DOHH2 (cell line): ENCODE results near the gene CNTN1.

Experiments used
- H3F3A ChIP-seq: fragments of 200-600 bp; sonication (generic), shearing (Covaris generic); 2 replicates; pipeline ENCODE4 v1.6.0; 2016; ENCODE audit warnings: antibody characterized with exemption, mild to moderate bottlenecking; ENCODE audit not compliant: control insufficient read depth, insufficient read depth
- H3K27ac ChIP-seq: fragments of 200-600 bp; sonication (generic); 2 replicates; pipeline ENCODE4 v1.5.1; 2014; ENCODE audit warnings: low read depth, mild to moderate bottlenecking, low read length, moderate library complexity
- H3K27me3 ChIP-seq: fragments of 200-600 bp; sonication (generic); 2 replicates; pipeline ENCODE4 v1.6.1; 2014; ENCODE audit warnings: mild to moderate bottlenecking, low read length, mixed read lengths; ENCODE audit not compliant: control insufficient read depth
- H3K36me3 ChIP-seq: fragments of 200-600 bp; sonication (generic); 2 replicates; pipeline ENCODE4 v1.6.1; 2014; ENCODE audit warnings: mild to moderate bottlenecking, low read length, moderate library complexity, mixed read lengths; ENCODE audit not compliant: control insufficient read depth
- H3K4me1 ChIP-seq: fragments of 200-600 bp; sonication (generic); 2 replicates; pipeline ENCODE4 v1.6.1; 2014; ENCODE audit warnings: mild to moderate bottlenecking, low read length, mixed read lengths; ENCODE audit not compliant: control insufficient read depth
- H3K4me2 ChIP-seq: fragments of 200-600 bp; sonication (generic); 2 replicates; pipeline ENCODE4 v1.6.0; 2014; ENCODE audit warnings: mild to moderate bottlenecking, low read length, moderate library complexity
- H3K4me3 ChIP-seq: fragments of 200-600 bp; sonication (generic); 2 replicates; pipeline ENCODE4 v1.5.1; 2014; ENCODE audit warnings: mild to moderate bottlenecking, low read length, mixed read lengths
- H3K79me2 ChIP-seq: fragments of 200-600 bp; sonication (generic); 2 replicates; pipeline ENCODE4 v1.6.1; 2014; ENCODE audit warnings: mild to moderate bottlenecking, low read length, mixed read lengths; ENCODE audit not compliant: control insufficient read depth
- H3K9me2 ChIP-seq: fragments of 200-600 bp; sonication (generic); replicated peaks from 2 replicates; pipeline ENCODE4 v1.6.1; 2014; ENCODE audit warnings: mild to moderate bottlenecking, low read length, mixed read lengths; ENCODE audit not compliant: control insufficient read depth
- H3K9me3 ChIP-seq: fragments of 200-600 bp; sonication (generic); 2 replicates; pipeline ENCODE4 v1.6.1; 2014; ENCODE audit warnings: antibody characterized with exemption, low read length, mixed read lengths; ENCODE audit not compliant: control insufficient read depth, insufficient read depth
- H4K20me1 ChIP-seq: fragments of 200-600 bp; sonication (generic); 2 replicates; pipeline ENCODE4 v1.6.0; 2014; ENCODE audit warnings: low read depth, mild to moderate bottlenecking, antibody characterized with exemption, low read length, moderate library complexity; ENCODE audit not compliant: control insufficient read depth, insufficient read depth
- CTCF ChIP-seq: fragments of 200-600 bp; sonication (generic); IDR thresholded peaks from one replicate; pipeline ENCODE4 v1.5.1; 2014; ENCODE audit warnings: antibody characterized with exemption, mild to moderate bottlenecking, low read depth, low read length; ENCODE audit not compliant: poor library complexity, severe bottlenecking
- EZH2phosphoT487 ChIP-seq: fragments of 200-600 bp; sonication (generic); IDR thresholded peaks from 2 replicates; pipeline ENCODE4 v1.6.1; 2017; ENCODE audit warnings: borderline replicate concordance, mild to moderate bottlenecking, antibody characterized with exemption, low read length, moderate library complexity, mixed read lengths

Gene CNTN1

GRCh38 chr12:40801082-40801481 is 108.8 kb downstream of the CNTN1 start:
- H3K79me2 ChIP-seq = no peaks in the 10 kb centered on the region
- no peak overlapping the region for H3K4me2 ChIP-seq
- no peak overlapping the region for H3K4me3 ChIP-seq
- H3F3A ChIP-seq = no peaks in the 10 kb centered on the region
- H4K20me1 ChIP-seq = no peaks in the 10 kb centered on the region
- no peaks in the 10 kb centered on the region for H3K9me3 ChIP-seq
- no peak overlapping the region for H3K27ac ChIP-seq
- no peaks in the 10 kb centered on the region for H3K4me1 ChIP-seq
- H3K27me3 ChIP-seq = no peaks in the 10 kb centered on the region
- H3K9me2 ChIP-seq = no peaks in the 10 kb centered on the region
- TF ChIP-seq CTCF = no peak
- no peak for TF ChIP-seq EZH2phosphoT487
- H3K36me3 ChIP-seq = no peaks in the 10 kb centered on the region

GRCh38 chr12:40801861-40802260 is 109.6 kb downstream of the CNTN1 start:
- no peaks in the 10 kb centered on the region for H3F3A ChIP-seq
- no peaks in the 10 kb centered on the region for H3K27me3 ChIP-seq
- H3K4me1 ChIP-seq = no peaks in the 10 kb centered on the region
- no peaks in the 10 kb centered on the region for H3K36me3 ChIP-seq
- no peaks in the 10 kb centered on the region for H3K9me3 ChIP-seq
- no peaks in the 10 kb centered on the region for H3K79me2 ChIP-seq
- no peak overlapping the region for H3K27ac ChIP-seq
- no peaks in the 10 kb centered on the region for H4K20me1 ChIP-seq
- H3K4me3 ChIP-seq = no peak overlapping the region
- no peaks in the 10 kb centered on the region for H3K9me2 ChIP-seq
- no peak overlapping the region for H3K4me2 ChIP-seq
- no peak for TF ChIP-seq CTCF
- no peak for TF ChIP-seq EZH2phosphoT487

GRCh38 chr12:40802656-40803055 is 110.4 kb downstream of the CNTN1 start:
- H3K79me2 ChIP-seq = no peaks in the 10 kb centered on the region
- H3K27me3 ChIP-seq = no peaks in the 10 kb centered on the region
- H3K9me3 ChIP-seq = no peaks in the 10 kb centered on the region
- no peaks in the 10 kb centered on the region for H3K4me1 ChIP-seq
- no peaks in the 10 kb centered on the region for H3K36me3 ChIP-seq
- TF ChIP-seq CTCF (no peak), EZH2phosphoT487 (no peak)
- H3F3A ChIP-seq = no peaks in the 10 kb centered on the region
- H3K4me3 ChIP-seq = no peak overlapping the region
- H3K27ac ChIP-seq = no peak overlapping the region
- H3K4me2 ChIP-seq = no peak overlapping the region
- no peaks in the 10 kb centered on the region for H4K20me1 ChIP-seq
- no peaks in the 10 kb centered on the region for H3K9me2 ChIP-seq
